Neural cell (in vitro differentiated cells): ENCODE data around the gene FOXP2. TPM values are rescaled to one million over a fixed set of nuclear protein-coding genes. Genes with fewer than 3 reads are reported as not detected.

ENCODE experiments used
- H2AFZ ChIP-seq: fragments of 200-600, 300-800 bp; sonication (generic), shearing (Covaris generic); 2 replicates; pipeline ENCODE4 v1.6.0; 2014; ENCODE audit warnings: low read depth, mild to moderate bottlenecking, antibody characterized with exemption, low read length, moderate library complexity
- H3F3A ChIP-seq: fragments of 200-600 bp; shearing (Covaris generic); 2 replicates; pipeline ENCODE4 v1.6.1; 2016; ENCODE audit warnings: mild to moderate bottlenecking, moderate library complexity, mixed read lengths, antibody characterized with exemption, low read length; ENCODE audit not compliant: insufficient read depth, poor library complexity, severe bottlenecking
- H3K27ac ChIP-seq: fragments of 200-600, 300-800 bp; sonication (generic), shearing (Covaris generic); 2 replicates; pipeline ENCODE4 v1.5.1; 2014; ENCODE audit warnings: mild to moderate bottlenecking, low read length, moderate library complexity
- H3K27me3 ChIP-seq: fragments of 300-800, 200-600 bp; sonication (generic), shearing (Covaris generic); 2 replicates; pipeline ENCODE4 v1.6.0; 2014; ENCODE audit warnings: mild to moderate bottlenecking, low read depth, low read length, moderate library complexity; ENCODE audit not compliant: insufficient read depth
- H3K36me3 ChIP-seq: fragments of 300-800, 200-600 bp; sonication (generic), shearing (Covaris generic); 2 replicates; pipeline ENCODE4 v1.5.1; 2014; ENCODE audit warnings: mild to moderate bottlenecking, antibody characterized with exemption, low read length, moderate library complexity; ENCODE audit not compliant: insufficient read depth
- H3K4me2 ChIP-seq: fragments of 300-800, 200-600 bp; sonication (generic), shearing (Covaris generic); 2 replicates; pipeline ENCODE4 v1.6.0; 2014; ENCODE audit warnings: mild to moderate bottlenecking, low read length
- H3K4me3 ChIP-seq: fragments of 300-800, 200-600 bp; sonication (generic), shearing (Covaris generic); 2 replicates; pipeline ENCODE4 v1.5.1; 2014; ENCODE audit warnings: mild to moderate bottlenecking, low read length, moderate library complexity
- H3K79me2 ChIP-seq: fragments of 200-600 bp; shearing (Covaris generic); replicated peaks from 2 replicates; pipeline ENCODE4 v1.6.0; 2014; ENCODE audit warnings: mild to moderate bottlenecking, low read length, moderate library complexity; ENCODE audit not compliant: insufficient read depth
- H3K9ac ChIP-seq: fragments of 300-800, 200-600 bp; sonication (generic), shearing (Covaris generic); 2 replicates; pipeline ENCODE4 v1.6.1; 2016; ENCODE audit warnings: mild to moderate bottlenecking, low read length, mixed read lengths
- H3K9me2 ChIP-seq: fragments of 200-600 bp; shearing (Covaris generic); 2 replicates; pipeline ENCODE4 v1.6.1; 2016; ENCODE audit warnings: mild to moderate bottlenecking, low read length, mixed read lengths; ENCODE audit not compliant: insufficient read depth
- H3K9me3 ChIP-seq: fragments of 200-600, 300-800 bp; sonication (generic), shearing (Covaris generic); 2 replicates; pipeline ENCODE4 v1.6.1; 2016; ENCODE audit warnings: mild to moderate bottlenecking, mixed run types, low read length, moderate library complexity, mixed read lengths
- H4K20me1 ChIP-seq: fragments of 200-600 bp; shearing (Covaris generic); 2 replicates; pipeline ENCODE4 v1.6.1; 2016; ENCODE audit warnings: mild to moderate bottlenecking, mixed run types; ENCODE audit not compliant: insufficient read depth
- EP300 ChIP-seq: fragments of 450-650 bp; conservative IDR thresholded peaks from 2 replicates; pipeline ENCODE4 v1.6.1; 2014; ENCODE audit warnings: antibody characterized with exemption, mild to moderate bottlenecking, moderate library complexity; ENCODE audit not compliant: poor library complexity, severe bottlenecking
- EZH2 ChIP-seq: fragments of 200-600, 300-800 bp; shearing (Covaris generic), sonication (generic); IDR thresholded peaks from 2 replicates; pipeline ENCODE4 v1.6.1; 2014; ENCODE audit warnings: antibody characterized with exemption, low read length, borderline replicate concordance, mild to moderate bottlenecking; ENCODE audit not compliant: insufficient read depth, poor library complexity, severe bottlenecking
- MXI1 ChIP-seq: fragments of 450-650 bp; conservative IDR thresholded peaks from 2 replicates; pipeline ENCODE4 v1.6.1; 2014; ENCODE audit warnings: antibody characterized with exemption, mild to moderate bottlenecking; ENCODE audit not compliant: poor library complexity, severe bottlenecking
- POLR2AphosphoS5 ChIP-seq: IDR thresholded peaks from 2 replicates; pipeline ENCODE4 v1.6.1; 2012
- RAD21 ChIP-seq: fragments of 450-650 bp; conservative IDR thresholded peaks from 2 replicates; pipeline ENCODE4 v1.6.1; 2014; ENCODE audit warnings: antibody characterized with exemption, mild to moderate bottlenecking, moderate library complexity
- SMC3 ChIP-seq: fragments of 450-650 bp; conservative IDR thresholded peaks from 2 replicates; pipeline ENCODE4 v1.6.1; 2014; ENCODE audit warnings: antibody characterized with exemption, mild to moderate bottlenecking, moderate library complexity; ENCODE audit not compliant: poor library complexity
- polyA plus RNA-seq: library from polyadenylated mRNA; depleted of rRNA; stranded (reverse); fragments of >200 nt; gene quantifications from 2 replicates; pipeline ENCODE4 v1.2.3, GENCODE V29; 2014
- TF ChIP-seq, protein P1 (sequence below): IDR thresholded peaks from 2 replicates; pipeline ENCODE4 v1.6.1; 2012; ENCODE audit warnings: borderline replicate concordance
- TF ChIP-seq, protein P2 (sequence below): fragments of 450-650 bp; IDR thresholded peaks from 2 replicates; pipeline ENCODE4 v1.5.1; 2014; ENCODE audit warnings: antibody characterized with exemption, mild to moderate bottlenecking, moderate library complexity; ENCODE audit not compliant: poor library complexity, severe bottlenecking

The FOXP2 gene
- polyA plus RNA-seq, 1 donor from 2014 or later = 51.3 TPM

DNA sequence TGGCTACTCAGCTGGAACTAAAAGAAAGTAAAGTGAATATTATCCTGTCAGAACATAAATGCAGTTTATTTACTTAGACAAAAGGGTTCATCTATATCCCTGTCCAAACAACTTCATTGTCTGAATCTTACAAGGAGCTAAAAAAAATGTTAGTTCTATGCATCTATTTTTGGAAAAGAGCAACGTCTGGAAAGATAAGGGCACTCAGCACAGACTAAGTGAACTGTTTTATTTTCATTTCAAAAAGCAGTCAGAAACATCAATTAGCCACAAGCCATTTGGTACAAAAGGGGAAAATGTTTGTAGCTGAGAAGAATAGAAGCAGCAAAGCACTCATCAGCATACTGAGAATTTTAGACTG, 245.5 kb downstream of the FOXP2 start:
- H3K9me3 ChIP-seq = no peaks in the 10 kb centered on the region
- H2AFZ ChIP-seq = no peak overlapping the region
- peak overlapping the region; percentile 17 for H3K4me3 ChIP-seq
- TF ChIP-seq SMC3 = no peak
- peak; percentile 67 for TF ChIP-seq EP300
- peak; percentile 56 for TF ChIP-seq POLR2AphosphoS5
- TF ChIP-seq MXI1 = no peak
- TF ChIP-seq, protein P1, sequence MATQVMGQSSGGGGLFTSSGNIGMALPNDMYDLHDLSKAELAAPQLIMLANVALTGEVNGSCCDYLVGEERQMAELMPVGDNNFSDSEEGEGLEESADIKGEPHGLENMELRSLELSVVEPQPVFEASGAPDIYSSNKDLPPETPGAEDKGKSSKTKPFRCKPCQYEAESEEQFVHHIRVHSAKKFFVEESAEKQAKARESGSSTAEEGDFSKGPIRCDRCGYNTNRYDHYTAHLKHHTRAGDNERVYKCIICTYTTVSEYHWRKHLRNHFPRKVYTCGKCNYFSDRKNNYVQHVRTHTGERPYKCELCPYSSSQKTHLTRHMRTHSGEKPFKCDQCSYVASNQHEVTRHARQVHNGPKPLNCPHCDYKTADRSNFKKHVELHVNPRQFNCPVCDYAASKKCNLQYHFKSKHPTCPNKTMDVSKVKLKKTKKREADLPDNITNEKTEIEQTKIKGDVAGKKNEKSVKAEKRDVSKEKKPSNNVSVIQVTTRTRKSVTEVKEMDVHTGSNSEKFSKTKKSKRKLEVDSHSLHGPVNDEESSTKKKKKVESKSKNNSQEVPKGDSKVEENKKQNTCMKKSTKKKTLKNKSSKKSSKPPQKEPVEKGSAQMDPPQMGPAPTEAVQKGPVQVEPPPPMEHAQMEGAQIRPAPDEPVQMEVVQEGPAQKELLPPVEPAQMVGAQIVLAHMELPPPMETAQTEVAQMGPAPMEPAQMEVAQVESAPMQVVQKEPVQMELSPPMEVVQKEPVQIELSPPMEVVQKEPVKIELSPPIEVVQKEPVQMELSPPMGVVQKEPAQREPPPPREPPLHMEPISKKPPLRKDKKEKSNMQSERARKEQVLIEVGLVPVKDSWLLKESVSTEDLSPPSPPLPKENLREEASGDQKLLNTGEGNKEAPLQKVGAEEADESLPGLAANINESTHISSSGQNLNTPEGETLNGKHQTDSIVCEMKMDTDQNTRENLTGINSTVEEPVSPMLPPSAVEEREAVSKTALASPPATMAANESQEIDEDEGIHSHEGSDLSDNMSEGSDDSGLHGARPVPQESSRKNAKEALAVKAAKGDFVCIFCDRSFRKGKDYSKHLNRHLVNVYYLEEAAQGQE = peak; percentile 40
- TF ChIP-seq, protein P2, sequence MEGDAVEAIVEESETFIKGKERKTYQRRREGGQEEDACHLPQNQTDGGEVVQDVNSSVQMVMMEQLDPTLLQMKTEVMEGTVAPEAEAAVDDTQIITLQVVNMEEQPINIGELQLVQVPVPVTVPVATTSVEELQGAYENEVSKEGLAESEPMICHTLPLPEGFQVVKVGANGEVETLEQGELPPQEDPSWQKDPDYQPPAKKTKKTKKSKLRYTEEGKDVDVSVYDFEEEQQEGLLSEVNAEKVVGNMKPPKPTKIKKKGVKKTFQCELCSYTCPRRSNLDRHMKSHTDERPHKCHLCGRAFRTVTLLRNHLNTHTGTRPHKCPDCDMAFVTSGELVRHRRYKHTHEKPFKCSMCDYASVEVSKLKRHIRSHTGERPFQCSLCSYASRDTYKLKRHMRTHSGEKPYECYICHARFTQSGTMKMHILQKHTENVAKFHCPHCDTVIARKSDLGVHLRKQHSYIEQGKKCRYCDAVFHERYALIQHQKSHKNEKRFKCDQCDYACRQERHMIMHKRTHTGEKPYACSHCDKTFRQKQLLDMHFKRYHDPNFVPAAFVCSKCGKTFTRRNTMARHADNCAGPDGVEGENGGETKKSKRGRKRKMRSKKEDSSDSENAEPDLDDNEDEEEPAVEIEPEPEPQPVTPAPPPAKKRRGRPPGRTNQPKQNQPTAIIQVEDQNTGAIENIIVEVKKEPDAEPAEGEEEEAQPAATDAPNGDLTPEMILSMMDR = no peak
- H3K9ac ChIP-seq = peak overlapping the region; percentile 19
- no peaks in the 10 kb centered on the region for H3F3A ChIP-seq
- H3K4me2 ChIP-seq = no peak overlapping the region
- no peaks in the 10 kb centered on the region for H3K27me3 ChIP-seq
- H3K79me2 ChIP-seq = no peaks in the 10 kb centered on the region
- no peaks in the 10 kb centered on the region for H3K36me3 ChIP-seq
- H3K27ac ChIP-seq = peak overlapping the region; percentile 42
- no peaks in the 10 kb centered on the region for H4K20me1 ChIP-seq
- H3K9me2 ChIP-seq = no peaks in the 10 kb centered on the region

DNA sequence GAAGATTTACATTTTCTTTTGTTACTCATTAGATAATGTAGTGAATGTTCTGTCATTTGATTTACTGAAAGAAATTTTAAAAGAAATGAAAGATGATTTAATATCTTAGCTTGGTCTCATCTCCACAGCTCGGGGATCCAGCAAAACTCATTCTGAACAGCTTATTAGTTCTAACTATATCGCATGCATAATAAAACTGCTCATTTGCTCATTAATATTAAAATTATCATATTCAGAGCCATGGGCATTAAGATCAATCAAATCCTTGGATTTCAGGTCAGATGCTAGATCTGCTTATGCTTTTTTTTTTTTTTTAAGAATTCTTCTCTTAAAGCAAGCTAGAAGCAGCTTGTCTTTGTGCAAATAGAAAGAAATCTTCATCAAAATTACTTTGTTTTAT, 246.1 kb downstream of the FOXP2 start:
- Histone ChIP-seq H3K9me3 (no peaks in the 10 kb centered on the region), H3K9me2 (no peaks in the 10 kb centered on the region), H3K36me3 (no peaks in the 10 kb centered on the region), H3K4me3 (no peak overlapping the region), H3K9ac (no peak overlapping the region), H3K79me2 (no peaks in the 10 kb centered on the region), H4K20me1 (no peaks in the 10 kb centered on the region), H2AFZ (no peak overlapping the region), H3F3A (no peaks in the 10 kb centered on the region), H3K27me3 (no peaks in the 10 kb centered on the region), H3K4me2 (peak overlapping the region; percentile 4), H3K27ac (peak overlapping the region; percentile 42)
- no peak for TF ChIP-seq RAD21
- TF ChIP-seq EZH2 = no peak
- TF ChIP-seq POLR2AphosphoS5 = no peak

DNA sequence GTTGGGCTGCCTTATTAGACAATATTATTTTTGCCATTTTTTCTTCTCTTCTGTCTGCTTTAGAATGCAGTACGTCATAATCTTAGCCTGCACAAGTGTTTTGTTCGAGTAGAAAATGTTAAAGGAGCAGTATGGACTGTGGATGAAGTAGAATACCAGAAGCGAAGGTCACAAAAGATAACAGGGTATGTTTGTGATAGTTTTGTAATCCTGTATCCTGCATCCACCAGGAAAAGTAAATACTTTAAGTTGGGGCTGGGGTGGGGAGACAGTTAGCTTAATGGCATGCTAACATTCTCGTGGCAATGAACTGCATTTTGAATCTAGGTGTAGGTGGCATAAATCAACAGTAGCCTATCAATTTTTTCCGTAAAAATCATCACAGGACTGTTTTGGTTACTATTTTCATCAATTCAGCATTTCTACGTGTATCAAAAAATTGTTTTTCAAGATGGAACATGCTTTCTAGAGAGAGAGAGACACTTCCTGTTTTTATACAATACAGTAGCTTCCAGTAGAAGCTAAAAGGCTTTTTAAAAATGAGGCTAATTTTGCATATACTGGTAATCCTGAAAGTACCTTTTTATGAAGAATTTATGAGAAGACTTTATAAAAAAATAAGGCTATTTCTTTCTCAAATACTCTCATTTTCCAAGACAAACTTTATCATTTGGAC, 247.5 kb downstream of the FOXP2 start:
- H2AFZ ChIP-seq = no peak overlapping the region
- H4K20me1 ChIP-seq = no peaks in the 10 kb centered on the region
- H3K4me3 ChIP-seq = no peak overlapping the region
- no peak overlapping the region for H3K9ac ChIP-seq
- H3K4me2 ChIP-seq = no peak overlapping the region
- H3K27me3 ChIP-seq = no peaks in the 10 kb centered on the region
- H3F3A ChIP-seq = no peaks in the 10 kb centered on the region
- H3K9me2 ChIP-seq = no peaks in the 10 kb centered on the region
- no peaks in the 10 kb centered on the region for H3K36me3 ChIP-seq
- TF ChIP-seq SMC3 = no peak
- TF ChIP-seq, protein P1 = no peak
- TF ChIP-seq EZH2 = no peak
- H3K27ac ChIP-seq = no peak overlapping the region
- H3K79me2 ChIP-seq = no peaks in the 10 kb centered on the region
- no peaks in the 10 kb centered on the region for H3K9me3 ChIP-seq
